GM19043 (cell line): Measurements from ENCODE around the gene ZNF569.
"Not testable (repeated sequence)": the region's sequence is repeated elsewhere in the genome, so short reads cannot be mapped to it uniquely, and the experiment has no call there.

Experiments used
- ATAC-seq: cut with Tn5 transposase; IDR thresholded peaks from one replicate; pipeline ENCODE4 v1.9.1; 2021; ENCODE audit warnings: low read depth; ENCODE audit not compliant: unreplicated experiment

The ZNF569 gene

DNA sequence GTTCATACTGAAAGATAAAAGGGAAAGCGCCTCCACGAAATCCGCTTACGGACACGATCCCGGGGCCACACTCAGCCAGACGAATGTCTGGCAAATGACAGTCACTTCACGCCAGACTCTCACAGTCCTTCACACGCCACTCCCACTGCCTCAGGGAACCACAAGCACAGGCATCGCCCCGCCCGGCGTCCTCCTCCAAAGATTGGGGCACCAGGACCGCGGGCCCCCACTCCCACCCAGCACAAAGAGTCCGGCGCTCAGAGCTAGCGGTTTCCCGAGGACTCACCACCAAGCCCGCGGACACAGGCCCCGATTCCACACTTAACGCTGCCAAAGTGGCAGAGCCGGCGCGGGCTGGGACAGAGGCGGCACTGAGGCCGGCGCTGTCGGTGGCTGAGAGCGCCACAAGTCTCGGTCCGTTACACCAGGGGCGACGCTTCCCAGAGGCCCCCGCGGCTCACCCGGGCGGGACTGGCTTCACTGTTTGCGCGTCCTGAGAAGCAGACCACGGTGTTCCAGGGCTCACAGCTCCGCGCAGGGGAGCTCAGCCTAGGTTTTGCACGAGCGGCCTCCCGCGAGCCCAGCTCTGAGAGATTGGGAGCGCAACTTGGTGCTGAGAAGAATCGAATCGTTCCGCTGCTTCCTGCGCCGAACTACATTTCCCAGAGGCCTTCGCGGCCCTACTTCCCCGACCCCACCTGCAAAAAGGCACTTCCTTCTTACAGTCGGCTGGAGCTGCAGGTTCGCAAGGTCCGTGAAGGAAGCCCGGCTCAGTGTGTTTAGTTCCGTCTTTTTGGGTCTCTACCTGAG lies at the start of gene ZNF569:
Gene ZNF569, minus strand, starts transcription at position 647 of the 810 bp plus-strand sequence. CDS start 22,523 bp downstream, outside the sequence.
- ATAC-seq = peak; percentile 46

- no peak for ATAC-seq
Measured at GRCh38 chr19:37513397-37513796, 46.2 kb upstream of the ZNF569 start.

- no peak for ATAC-seq
Measured at GRCh38 chr19:37511821-37512220, 44.6 kb upstream of the ZNF569 start.

DNA sequence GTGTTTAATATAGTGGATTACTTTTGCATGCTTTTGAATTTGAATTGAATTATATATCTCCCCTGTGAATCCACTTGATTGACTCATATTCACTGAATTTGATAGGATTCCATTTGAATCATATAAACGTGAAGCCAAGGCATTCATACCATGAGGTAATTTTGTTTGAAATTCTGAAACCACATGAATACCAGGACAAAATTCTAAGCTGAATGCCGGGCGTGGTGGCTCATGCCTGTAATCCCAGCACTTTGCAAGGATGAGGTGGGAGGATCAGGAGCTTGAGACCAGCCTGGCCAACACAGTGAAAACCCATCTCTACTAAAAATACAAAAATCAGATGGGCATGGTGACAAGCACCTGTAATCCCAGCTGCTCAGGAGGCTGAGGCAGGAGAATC lies 43.9 kb upstream of the ZNF569 start:
- ATAC-seq = no peak

GRCh38 chr19:37507167-37507464 lies 39.9 kb upstream of the ZNF569 start:
- no peak for ATAC-seq

- ATAC-seq = no peak
Measured at GRCh38 chr19:37506387-37507166, 39.3 kb upstream of the ZNF569 start, which contains the start of gene ZNF793. TSS of gene ZNF793 (plus strand) at chr19:37506939. CDS start at chr19:37523440, 16,501 bp downstream.

DNA sequence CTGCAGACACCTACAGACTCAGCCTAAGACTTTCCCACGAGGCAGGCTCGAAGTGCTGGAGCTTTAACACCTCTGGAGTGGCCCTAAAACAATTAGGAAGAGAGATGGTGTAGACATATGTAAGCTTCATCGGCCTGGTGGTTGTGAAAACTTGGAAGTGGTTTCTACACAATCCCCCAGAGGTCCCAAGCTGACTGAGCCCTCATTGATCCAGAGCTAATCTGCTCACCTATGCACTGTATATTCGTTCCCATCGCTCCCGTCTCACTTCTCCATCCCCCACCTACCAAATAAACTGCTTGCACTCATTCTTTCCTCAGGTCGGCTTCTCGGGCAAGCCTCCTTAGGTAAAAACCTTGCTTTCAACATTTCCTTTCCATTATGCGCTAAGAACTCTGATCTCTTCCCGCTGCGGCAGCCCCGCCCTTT lies 38.7 kb upstream of the ZNF569 start:
- no peak for ATAC-seq

- no peak for ATAC-seq
Measured at GRCh38 chr19:37492213-37492612, 25.0 kb upstream of the ZNF569 start.

- ATAC-seq = no peak
Measured at GRCh38 chr19:37484406-37485168, 17.3 kb upstream of the ZNF569 start.

DNA sequence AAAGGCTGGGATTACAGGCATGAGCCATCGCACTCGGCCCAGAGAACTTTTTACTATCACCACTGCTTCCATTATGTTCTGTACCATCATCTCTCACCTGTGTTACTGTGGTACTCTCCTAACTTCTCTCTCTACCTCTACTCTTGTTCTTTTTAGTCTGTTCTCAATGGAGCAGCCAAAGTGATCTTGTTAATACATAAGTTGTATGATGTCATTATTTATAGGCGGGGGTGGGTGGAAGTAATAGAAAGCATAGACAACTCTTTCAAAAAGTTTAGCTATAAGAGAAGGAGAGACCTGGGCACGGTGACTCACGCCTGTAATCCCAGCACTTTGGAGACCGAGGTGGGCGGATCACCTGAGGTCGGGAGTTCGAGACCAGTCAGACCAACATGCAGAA lies 4.9 kb upstream of the ZNF569 start:
- no peak for ATAC-seq

DNA sequence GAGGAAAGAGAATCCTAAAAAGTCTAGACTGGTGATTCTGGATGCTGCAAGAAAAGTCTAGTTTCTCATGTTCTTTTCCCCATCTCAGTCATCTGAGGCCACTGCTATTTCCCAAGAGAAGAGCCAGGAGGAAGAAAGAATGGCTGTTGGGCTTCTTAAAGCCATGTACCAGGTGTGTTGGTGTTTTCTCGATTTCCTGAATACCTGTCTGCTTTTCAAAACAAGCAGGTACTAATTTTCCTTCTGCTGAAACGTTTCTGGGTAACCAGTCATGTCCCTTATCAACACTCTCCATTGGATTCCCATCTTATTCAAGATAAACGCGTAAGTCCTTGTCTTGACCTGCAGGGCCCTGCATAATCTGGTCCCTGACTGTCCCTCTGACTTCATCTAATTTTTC lies 3.0 kb upstream of the ZNF569 start:
- no peak for ATAC-seq

GRCh38 chr19:37468961-37469777 lies 1.9 kb upstream of the ZNF569 start, which contains the start of gene ZNF570:
TSS of gene ZNF570 (plus strand) at chr19:37469356. CDS start at chr19:37470355, 999 bp downstream.
- ATAC-seq = peak; percentile 61

GRCh38 chr19:37467608-37468090 lies 405 bp upstream of the ZNF569 start:
- ATAC-seq = no peak

GRCh38 chr19:37466277-37466797 lies 907 bp downstream of the ZNF569 start:
- ATAC-seq = no peak

GRCh38 chr19:37452500-37453245 lies 14.6 kb downstream of the ZNF569 start:
- ATAC-seq = no peak

DNA sequence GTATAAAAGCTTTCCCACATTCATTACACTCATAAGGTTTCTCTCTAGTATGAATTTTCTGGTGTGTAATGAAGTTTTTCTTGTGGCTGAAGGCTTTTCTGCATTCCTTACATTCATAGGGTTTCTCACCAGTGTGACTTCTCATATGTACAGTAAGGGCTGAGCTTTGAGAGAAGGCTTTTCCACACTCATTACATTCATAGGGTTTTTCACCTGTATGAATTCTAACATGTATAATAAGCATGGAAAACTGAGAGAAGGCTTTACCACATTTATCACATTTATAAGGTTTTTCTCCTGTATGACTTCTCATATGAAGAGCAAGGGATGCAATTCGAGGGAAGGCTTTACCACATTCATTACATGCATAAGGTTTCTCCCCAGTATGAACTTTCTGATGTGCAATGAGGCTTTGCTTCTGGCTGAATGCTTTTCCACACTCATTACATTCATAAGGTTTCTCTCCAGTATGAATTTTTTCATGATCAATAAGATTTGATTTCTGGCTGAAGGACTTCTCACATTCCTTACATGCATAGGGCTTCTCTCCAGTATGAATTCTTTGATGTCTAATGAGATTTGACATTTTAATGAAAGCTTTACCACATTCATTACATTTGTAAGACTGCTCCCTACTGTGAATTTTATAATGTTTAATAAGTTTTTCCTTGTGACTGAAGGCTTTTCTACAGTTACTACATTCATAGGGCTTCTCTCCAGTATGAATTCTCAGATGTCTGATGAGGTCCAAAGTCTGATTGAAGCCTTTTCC lies 53.7 kb downstream of the ZNF569 start:
- no peak for ATAC-seq

DNA sequence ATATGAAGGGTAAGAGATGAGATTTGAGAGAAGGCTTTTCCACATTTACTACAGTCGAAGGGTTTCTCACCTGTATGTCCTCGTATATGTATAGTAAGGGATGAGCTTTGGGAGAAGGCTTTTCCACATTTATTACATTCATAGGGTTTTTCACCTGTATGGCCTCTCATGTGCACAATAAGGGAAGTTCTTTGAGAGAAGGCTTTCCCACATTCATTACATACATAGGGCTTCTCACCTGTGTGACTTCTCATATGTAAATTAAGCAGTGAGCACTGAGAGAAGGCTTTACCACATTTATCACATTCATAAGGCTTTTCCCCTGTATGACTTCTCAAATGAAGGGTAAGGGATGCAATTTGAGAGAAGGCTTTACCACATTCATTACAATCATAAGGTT lies 54.5 kb downstream of the ZNF569 start:
- no peak for ATAC-seq

DNA sequence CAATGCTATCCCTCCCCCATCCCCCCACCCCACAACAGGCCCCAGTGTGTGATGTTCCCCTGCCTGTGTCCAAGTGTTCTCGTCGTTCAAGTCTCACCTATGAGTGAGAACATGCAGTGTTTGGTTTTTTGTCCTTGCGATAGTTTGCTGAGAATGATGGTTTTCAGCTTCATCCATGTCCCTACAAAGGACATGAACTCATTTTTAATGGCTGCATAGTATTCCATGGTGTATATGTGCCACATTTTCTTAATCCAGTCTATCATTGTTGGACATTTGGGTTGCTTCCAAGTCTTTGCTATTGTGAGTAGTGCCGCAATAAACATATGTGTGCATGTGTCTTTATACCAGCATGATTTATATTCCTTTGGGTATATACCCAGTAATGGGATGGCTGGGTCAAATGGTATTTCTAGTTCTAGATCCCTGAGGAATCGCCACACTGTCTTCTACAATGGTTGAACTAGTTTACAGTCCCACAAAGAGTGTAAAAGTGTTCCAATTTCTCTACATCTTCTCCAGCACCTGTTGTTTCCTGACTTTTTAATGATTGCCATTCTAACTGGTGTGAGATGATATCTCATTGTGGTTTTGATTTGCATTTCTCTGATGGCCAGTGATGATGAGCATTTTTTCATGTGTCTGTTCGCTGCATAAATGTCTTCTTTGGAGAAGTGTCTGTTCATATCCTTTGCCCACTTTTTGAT lies 61.0 kb downstream of the ZNF569 start:
- not testable (repeated sequence) for ATAC-seq
